Dermis blood vessel endothelial cell (primary cell): Measurements from ENCODE around the gene GLCCI1. TPM values are rescaled to one million over a fixed set of nuclear protein-coding genes. Genes with fewer than 3 reads are reported as not detected.
"Not testable (repeated sequence)": the region's sequence is repeated elsewhere in the genome, so short reads cannot be mapped to it uniquely, and the experiment has no call there.

ENCODE experiments used
- DNase-seq: peaks from one replicate; pipeline ENCODE4 v3.0.0; 2010
- total RNA-seq: library from RNA; depleted of rRNA; stranded (reverse); fragments of >200 nt; gene quantifications from 2 replicates; pipeline ENCODE4 v1.2.3, GENCODE V29; 2014

The GLCCI1 gene
- total RNA-seq, 1 donor from 2014 or later, result 0.85 TPM

DNA sequence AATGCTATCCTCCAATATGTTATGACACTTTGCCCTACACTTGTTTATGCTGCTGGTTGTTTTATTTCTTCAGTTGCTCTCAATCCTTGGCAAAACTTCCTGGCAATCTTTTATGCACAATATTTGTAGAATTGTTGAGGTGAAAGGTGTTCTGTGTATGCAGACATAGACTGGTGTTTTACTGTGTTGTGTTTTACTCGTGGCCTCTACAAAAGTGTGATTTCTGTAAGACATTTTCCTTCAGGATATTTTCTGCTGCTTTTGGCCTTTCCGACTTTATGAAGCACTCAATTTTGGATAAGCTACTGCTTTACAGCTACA, 21.8 kb downstream of the GLCCI1 start:
- DNase-seq, result no peak

- DNase-seq, result peak; percentile 5
Observed at GRCh38 chr7:7992506-7992905, 23.9 kb downstream of the GLCCI1 start.

DNA sequence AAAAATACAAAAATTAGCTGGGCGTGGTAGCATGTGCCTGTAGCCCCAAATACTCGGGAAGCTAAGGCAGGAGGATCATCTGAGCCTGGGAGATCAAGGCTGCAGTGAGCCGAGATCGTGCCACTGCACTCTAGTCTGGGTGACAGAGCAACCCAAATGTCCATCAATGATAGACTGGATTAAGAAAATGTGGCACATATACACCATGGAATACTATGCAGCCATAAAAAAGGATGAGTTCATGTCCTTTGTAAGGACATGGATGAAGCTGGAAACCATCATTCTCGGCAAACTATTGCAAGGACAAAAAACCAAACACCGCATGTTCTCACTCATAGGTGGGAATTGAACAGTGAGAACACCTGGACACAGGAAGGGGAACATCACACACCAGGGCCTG, 26.8 kb downstream of the GLCCI1 start:
- not testable (repeated sequence) for DNase-seq

GRCh38 chr7:7996568-7996967, 28.0 kb downstream of the GLCCI1 start:
- no peak for DNase-seq

- DNase-seq, result no peak
Observed at GRCh38 chr7:8000315-8000941, 31.8 kb downstream of the GLCCI1 start.

GRCh38 chr7:8003077-8003476, 34.5 kb downstream of the GLCCI1 start:
- DNase-seq, result no peak

DNA sequence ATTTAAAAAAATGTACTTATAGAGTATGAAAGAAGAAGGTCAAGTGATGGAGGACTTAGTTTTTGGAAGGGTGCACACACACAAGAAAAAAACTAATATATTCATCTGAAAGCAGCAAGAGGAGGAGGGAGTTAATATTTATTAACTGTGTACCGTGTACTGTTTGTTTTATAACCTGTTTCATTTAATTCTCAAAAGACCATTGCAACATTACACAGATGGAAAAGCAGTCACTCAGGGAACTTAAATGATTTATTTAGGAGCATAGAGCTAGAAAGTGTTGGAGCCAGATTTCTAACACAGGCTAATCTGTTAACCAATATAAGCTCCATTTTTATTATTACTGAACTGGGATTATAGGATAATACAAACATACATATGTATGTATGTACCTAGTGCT, 36.7 kb downstream of the GLCCI1 start:
- DNase-seq, result no peak

DNA sequence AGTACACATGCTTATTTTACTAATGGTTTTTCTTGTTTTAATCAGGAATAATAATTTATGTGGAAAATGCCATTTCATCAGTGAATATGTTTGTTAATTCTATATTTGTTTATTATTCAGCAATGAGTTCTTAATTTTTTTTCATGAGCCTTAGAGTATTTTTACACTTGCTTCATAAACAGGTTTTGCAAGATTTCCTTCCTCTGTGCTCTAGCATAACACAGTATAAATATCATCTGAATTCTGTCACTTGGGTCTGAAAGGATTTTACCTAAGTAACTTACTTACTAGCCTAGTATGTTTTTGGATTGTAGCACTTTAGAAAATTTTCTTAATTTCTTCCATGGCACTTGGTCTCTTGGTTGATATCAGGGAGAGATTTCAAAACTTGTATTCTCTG, 45.8 kb downstream of the GLCCI1 start:
- DNase-seq, result no peak

DNA sequence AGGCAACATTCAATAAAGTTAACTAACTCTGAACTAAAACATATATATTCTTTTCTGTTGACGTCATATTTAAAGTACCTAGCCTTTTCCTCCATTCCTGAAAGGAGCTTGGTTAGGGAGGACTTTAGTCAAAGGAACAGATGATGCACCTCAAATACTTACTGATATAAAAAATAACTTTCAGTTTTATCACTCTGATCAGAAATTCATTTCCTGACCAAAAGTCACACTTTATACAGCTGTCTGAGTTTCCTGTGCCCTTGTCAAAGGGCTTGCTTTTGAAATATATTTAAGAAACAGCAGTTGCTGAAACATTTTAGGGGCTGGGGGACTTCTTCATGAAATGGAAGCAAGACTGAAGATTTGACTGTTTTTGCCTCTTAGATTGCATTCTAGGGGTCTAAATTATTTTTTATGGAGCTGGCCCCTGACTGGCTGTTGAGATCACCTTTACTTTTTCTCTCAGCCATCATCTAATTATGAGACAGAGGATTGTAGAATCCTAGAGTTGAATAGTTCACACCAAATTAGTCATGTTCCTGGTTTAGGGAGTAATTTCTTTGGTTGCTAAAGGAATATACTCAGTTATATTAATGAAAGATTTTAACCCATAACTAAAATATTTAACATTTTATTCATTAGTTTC, 46.6 kb downstream of the GLCCI1 start:
- peak; percentile 6 for DNase-seq

- DNase-seq, result no peak
Observed at GRCh38 chr7:8015746-8016120, 47.1 kb downstream of the GLCCI1 start.

GRCh38 chr7:8017423-8017822, 48.8 kb downstream of the GLCCI1 start:
- DNase-seq, result no peak

GRCh38 chr7:8018961-8019360, 50.4 kb downstream of the GLCCI1 start:
- DNase-seq, result no peak

- DNase-seq, result no peak
Observed at GRCh38 chr7:8022628-8023027, 54.0 kb downstream of the GLCCI1 start.

DNA sequence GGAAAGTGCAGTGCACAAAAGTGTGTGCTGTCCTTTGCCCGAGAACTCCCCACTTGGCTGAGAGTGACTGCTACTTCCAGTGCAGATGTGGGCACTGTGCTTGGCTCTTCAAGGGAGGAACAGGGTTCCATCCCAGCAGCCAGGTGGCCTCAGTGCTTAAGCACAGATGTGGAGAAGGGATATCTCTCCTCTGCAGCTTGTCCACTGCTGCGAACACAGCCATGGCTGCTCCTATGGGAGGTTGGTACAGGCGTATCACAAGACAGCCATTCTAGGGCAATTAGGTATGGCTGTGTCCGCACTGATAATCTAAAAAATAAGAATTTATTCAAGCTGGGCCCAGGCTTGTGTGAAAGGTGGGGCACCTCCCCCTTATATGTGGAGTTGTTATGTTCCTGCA, 66.6 kb downstream of the GLCCI1 start:
- no peak for DNase-seq

GRCh38 chr7:8035647-8036518, 67.3 kb downstream of the GLCCI1 start:
- peak; percentile 57 for DNase-seq

DNA sequence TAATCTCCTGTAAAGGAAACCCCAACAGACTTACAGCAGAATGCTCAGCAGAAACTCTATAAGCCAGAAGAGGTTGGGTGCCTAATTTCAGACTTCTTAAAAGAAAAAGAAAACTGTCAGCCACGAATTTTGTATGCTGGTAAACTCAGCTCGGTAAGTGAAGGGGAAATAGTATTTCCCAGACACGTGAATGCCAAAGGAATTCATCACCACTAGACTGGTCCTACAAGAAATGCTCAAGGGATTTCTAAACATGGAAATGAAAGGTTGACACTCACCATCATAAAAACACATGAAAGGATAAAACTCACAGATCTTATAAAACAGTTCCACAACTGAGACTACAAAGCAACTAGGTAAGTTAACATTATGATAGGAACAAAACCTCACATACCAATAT, 68.6 kb downstream of the GLCCI1 start:
- DNase-seq, result no peak

- no peak for DNase-seq
Observed at GRCh38 chr7:8040768-8041369, 72.3 kb downstream of the GLCCI1 start.

DNA sequence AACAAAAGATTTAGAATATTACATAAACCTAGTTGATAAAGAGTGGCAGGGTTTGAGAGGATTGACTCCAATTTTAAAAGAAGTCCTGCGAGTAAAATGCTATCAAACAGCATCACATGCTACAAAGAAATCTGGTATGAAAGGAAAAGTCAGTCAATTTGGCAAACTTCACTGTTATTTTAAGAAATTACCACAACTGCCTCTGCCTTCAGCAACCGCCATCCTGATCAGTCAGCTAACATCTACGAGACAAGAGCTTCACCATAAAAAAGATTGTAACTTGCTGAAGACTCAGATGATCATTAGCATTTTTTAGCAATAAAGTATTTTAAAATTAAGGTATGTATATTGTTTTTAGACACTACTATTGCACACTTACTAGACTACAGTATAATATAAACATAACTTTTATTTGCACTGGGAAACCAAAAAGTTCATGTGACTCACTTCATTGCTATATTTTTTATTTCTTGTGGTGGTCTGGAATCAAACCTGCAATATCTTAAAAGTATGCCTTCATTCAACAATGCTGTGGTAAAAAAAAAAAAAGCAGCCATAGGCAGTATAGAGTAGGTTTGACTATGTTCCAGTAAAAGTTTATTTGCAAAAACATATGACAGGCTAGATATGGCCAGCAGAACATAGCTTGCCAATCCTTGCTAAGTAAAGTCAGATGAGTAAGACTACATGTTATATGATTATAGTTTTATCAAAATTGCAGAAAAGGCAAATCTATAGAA, 74.4 kb downstream of the GLCCI1 start:
- no peak for DNase-seq

- no peak for DNase-seq
Observed at GRCh38 chr7:8044761-8045430, 76.3 kb downstream of the GLCCI1 start.

DNA sequence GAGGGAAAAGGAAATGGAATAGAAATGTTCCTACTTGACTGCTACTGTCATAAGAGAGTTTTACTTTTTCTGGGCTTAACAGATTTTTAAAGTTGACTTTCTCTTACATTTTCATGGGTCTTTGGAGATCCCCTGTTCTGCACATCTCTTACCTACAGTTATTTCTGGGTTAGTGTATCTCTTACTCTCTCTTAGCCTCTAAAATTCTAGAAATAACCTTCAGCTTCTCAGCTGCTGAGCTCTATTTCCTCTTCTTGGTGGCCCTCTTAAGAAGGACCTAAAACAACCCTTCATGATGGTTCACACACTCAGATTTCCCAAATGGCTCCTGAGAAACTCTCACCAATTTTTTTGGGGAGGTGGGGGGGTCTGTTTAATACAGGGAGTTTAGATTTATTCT, 79.5 kb downstream of the GLCCI1 start:
- not testable (repeated sequence) for DNase-seq

DNA sequence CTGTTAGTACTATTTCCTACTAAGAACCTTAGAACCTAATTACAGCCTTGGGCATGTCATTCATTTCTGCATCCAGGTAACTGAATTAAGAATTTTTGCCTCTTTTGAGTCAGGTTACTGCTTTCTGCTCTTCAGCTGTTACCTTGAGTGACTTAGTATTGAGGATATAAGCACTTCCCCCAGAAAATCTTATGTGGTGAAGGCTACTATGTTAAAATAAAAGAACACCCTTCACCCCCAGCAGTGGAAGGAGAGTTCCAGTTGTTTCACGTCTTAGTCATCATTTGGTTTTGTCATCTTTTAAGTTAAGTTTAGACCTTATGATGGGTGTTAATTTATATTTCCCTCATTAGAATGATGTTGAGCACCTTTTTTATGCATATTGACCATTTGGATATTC, 82.8 kb downstream of the GLCCI1 start:
- DNase-seq, result no peak

- no peak for DNase-seq
Observed at GRCh38 chr7:8051998-8052397, 83.4 kb downstream of the GLCCI1 start.
